Measurements from ENCODE around the gene RPE.

Gene RPE

DNA sequence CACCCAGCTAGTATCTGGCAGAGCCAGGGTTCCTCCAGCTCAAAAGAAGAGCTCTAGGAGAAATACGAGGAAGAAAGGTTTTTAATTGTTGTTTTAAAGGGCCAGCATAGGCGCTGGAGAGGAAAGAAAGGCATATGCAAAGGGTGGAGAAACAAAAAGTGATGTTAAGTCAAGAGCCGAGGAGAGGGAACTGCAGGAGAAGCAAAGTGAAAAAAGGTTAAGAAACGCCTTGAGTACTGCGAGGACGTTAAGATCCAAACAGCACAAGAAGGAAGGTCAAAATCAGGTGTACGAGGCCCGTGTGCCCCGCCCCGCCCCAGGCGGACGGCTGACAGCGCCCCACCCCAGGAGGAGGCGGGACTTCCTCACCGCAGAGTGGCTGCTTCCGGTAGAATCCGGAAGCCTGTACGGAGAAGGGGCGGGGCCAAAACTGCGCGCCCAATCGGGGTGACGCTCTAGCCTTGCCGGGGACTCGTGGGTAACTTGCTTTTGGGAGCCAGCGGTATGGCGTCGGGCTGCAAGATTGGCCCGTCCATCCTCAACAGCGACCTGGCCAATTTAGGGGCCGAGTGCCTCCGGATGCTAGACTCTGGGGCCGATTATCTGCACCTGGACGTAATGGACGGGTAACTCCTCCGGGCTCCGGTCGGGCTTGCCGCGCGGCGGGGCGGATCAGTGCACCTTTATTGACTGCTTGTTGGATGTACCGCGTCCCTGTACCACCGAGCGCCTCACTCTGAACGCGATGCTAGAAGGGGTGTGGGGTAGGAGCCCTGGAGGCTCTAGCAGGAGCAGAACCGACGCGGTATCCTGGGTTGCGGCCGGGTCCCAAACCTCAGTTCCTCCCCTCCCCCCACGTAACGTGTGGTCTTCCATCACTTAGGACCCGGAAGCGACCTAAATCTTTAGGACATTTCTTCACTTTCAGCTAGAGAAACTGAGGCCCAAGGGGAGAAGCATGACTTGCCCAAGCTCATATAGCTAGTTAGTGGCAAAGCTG lies at the start of gene RPE:
Gene RPE, plus strand, starts transcription at position 481 of the 1,000 bp plus-strand sequence. Its CDS starts 24 bp downstream, at position 505.
- DNase-seq (ENCODE audit: low read depth, low spot score), result peak; percentile 45

DNA sequence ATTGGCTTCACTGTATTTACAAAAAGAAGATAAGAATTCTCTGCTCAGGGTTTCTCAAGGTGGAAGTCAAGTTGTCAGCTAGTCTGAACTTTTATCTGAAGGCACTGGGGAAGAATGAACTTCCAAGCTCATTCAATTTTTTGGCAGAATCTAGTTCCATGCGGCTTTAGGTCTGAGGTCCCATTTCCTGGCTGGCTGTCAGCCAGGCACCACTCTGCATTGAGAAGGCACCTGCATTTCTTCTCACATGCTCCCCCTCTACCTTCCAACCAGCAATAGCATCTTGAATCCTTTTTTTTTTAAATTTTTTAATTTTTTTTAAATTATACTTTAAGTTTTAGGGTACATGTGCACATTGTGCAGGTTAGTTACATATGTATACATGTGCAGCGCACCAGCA lies 46.2 kb upstream of the RPE start:
- DNase-seq (ENCODE audit: low read depth, low spot score), result no peak

DNA sequence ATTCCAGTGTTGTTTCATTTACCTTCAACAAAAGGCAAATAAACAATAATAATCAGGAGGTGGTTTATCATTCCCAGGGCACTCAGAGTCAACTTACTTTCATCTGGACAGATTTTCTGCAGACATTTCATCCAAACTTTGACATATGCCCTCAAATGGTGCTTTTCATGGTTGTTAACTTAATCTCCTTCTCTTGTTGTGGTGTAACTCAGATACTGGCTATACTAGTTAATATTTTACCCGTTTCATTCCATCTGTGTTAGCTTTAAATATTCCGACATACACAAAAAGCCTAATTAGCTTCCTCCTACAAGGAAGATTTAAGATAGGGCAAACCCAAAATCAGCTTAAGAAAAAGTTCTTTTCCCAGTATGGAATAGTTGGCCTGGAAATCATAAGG lies 44.4 kb upstream of the RPE start:
- DNase-seq (ENCODE audit: low read depth, low spot score), result no peak

DNA sequence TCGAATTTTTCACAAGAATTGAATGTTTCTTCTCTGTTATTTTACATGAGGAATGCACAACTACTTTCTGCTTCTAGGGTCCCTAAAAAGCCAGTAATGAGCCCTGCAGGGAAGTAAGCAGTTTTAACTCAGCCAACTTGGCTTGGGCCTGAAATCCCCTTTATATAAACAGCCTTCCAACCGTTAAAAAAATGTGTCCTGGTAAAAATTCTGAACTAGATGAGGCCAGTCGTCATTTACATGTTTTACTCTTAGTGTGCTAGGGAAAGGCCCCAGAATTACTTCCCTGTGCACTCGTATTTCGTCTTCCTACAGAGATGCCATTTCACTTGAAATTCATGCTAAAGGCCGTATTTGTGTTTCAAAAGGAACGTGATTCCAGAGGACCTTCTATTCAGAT lies 42.4 kb upstream of the RPE start:
- DNase-seq (ENCODE audit: low read depth, low spot score), result no peak

- DNase-seq (ENCODE audit: low read depth, low spot score), result peak; percentile 87
Measured at GRCh38 chr2:209960676-209961630, 41.5 kb upstream of the RPE start.

DNA sequence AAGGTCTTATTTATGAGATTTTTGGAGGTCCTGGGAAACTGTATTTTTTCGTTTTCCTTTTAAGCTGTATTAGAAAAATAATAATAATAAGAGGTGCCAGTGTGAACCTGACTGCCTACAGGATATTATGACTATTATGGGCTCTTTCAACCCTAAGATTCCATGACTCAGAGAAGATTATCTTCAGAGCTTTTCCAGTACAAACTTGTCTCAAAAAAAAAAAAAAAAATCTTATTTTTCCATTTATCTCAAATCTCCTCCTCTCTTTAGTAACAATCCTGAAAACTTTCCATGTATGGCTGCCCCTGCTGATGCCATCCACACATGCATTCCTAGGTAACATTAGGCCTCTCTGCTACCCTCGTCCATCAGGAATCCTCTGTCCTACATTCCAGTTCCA lies 36.7 kb upstream of the RPE start:
- DNase-seq (ENCODE audit: low read depth, low spot score), result no peak

DNA sequence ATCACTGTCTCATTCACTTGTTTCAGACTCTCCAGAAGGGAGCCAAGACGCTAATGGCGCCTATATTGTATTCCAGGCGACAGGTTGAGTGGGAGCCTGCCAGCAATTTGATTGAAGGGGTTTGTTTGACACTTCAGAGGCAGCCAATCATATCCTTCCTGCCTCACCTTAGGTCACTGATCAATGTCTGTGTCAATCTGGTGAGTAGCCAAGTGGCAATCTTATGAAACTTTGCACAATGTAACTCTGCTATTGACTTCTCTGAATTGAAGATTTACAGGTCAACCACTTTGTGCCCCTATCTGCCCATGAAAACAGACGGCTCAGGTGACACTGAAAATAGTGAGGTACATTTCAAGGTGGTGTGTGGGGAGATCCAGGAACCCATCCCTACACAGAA lies 32.7 kb upstream of the RPE start:
- DNase-seq (ENCODE audit: low read depth, low spot score), result no peak

- no peak for DNase-seq (ENCODE audit: low read depth, low spot score)
Measured at GRCh38 chr2:209970271-209970670, 32.2 kb upstream of the RPE start.

- DNase-seq (ENCODE audit: low read depth, low spot score), result no peak
Measured at GRCh38 chr2:209970711-209971110, 31.7 kb upstream of the RPE start.

- DNase-seq (ENCODE audit: low read depth, low spot score), result no peak
Measured at GRCh38 chr2:209973328-209973727, 29.1 kb upstream of the RPE start.

GRCh38 chr2:209974576-209974975 lies 27.9 kb upstream of the RPE start:
- DNase-seq (ENCODE audit: low read depth, low spot score), result no peak

- DNase-seq (ENCODE audit: low read depth, low spot score), result no peak
Measured at GRCh38 chr2:209976698-209977385, 25.6 kb upstream of the RPE start.

DNA sequence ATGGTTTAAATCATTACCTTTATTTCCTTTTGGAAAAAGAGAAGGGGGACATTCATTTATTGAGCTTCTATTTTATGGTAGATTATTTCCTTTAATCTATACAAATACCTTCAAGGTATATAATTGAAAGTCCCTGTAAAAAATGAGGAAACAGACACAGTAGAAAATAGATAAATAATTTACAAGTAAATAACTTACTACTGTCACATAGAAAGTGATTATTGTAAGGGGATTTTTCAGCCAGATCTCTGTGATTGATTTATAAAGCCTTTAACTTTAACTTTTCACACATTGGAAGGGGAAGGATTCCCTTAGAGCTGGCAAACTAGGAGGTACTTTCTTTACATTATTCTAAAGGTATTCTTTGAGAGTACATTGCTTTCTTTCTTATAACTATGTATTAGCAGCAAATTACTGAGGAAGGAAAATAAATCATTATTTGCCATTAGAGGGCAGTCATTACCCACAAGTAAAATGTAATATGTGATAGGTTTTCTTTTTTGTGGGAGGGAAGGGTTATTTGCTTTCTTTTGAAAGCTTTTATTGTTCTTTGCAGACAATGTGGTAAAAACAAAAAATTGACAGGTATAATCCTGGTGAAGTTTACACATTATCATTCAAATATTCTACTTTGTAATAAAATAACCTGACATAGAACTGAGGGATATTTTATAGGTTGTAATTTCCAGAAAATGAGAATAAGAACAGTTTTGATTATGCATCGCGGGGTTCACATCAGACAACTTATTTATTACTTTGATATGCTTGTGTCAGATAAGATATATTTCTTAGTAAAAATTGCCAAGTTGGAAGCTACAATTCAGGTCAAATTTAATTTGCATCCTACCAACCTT lies 24.8 kb upstream of the RPE start:
- DNase-seq (ENCODE audit: low read depth, low spot score), result no peak

GRCh38 chr2:209984291-209984690 lies 18.1 kb upstream of the RPE start:
- DNase-seq (ENCODE audit: low read depth, low spot score), result no peak

DNA sequence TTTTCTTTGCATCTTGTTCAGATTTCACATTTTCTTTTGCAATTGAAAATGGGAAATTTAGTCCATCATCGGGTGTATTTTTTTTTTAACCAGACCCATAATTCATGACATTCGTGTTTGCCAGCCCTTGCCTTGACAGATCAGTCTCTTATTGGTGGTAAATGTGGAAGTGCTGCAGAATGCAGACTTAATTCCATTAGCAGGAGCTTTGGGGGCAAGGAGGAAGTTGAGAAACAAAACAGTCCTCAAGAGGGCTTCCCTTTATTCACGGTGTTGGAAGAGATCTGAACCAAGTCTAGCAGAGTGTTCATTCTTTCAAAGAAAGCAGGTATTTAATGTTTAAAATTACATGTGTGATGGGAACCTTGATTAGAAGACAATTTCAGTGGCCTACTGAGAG lies 16.6 kb upstream of the RPE start:
- no peak for DNase-seq (ENCODE audit: low read depth, low spot score)

GRCh38 chr2:209986415-209986814 lies 16.0 kb upstream of the RPE start:
- DNase-seq (ENCODE audit: low read depth, low spot score), result no peak

GRCh38 chr2:209988010-209988409 lies 14.4 kb upstream of the RPE start:
- DNase-seq (ENCODE audit: low read depth, low spot score), result no peak

- DNase-seq (ENCODE audit: low read depth, low spot score), result no peak
Measured at GRCh38 chr2:209990838-209991237, 11.6 kb upstream of the RPE start.

- no peak for DNase-seq (ENCODE audit: low read depth, low spot score)
Measured at GRCh38 chr2:209993968-209994367, 8.5 kb upstream of the RPE start.

DNA sequence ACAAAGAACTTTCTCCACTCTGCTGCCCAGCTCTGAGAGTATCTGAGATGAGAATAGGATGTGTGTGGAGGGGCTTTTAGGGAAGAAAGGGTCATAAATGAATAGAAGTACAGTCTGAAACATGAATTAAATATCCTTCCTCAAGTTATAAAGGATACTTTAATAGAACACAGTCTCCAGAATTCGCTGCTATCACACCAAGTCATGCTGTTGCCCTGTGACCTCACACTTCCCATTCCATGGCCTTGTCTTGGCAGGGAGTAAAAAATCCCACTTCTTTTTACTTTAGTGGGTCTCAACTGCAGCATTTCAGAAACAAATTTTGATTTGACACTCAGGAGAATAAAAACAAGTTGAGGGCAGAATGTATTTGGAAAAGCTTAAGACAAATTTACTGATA lies 3.8 kb upstream of the RPE start:
- no peak for DNase-seq (ENCODE audit: low read depth, low spot score)
